Spleen (tissue), 7 donors: Measurements from ENCODE around the gene TAF8.

Experiments used
- POLR2A ChIP-seq, 3 donors: fragments of 450-650 bp; IDR thresholded peaks; one replicate each; pipeline ENCODE4 v1.5.1; 2017; ENCODE audit warnings: antibody characterized with exemption in 3 of 3, mild to moderate bottlenecking in 1 of 3
- POLR2AphosphoS5 ChIP-seq, 3 donors: sonication (generic); formaldehyde crosslinking; IDR thresholded peaks; one replicate each; pipeline ENCODE4 v1.5.1; 2017; ENCODE audit warnings: antibody characterized with exemption in 3 of 3
- TF ChIP-seq, protein P1 (sequence below), 11 experiments: fragments of 200-600 bp in 7 of 11; fragments of 450-650 bp in 4 of 11; sonication (generic) in 4 of 11; IDR thresholded peaks in 8 of 11; conservative IDR thresholded peaks in 3 of 11; 1 replicate in 7 of 11; 2 replicates in 4 of 11; pipeline versions ENCODE4 v1.4.0 to v1.8.0; 2016 to 2021; ENCODE audit warnings: antibody characterized with exemption in 11 of 11, inconsistent platforms in 4 of 11, mild to moderate bottlenecking in 1 of 11
- donor health status: DM: no; HTN: no; CAD: no; lungs with moderate emphysema.
- donor health status: DM: no; HTN: no; CAD: no.
- donor health status: DM: no; HTN: no; CAD: no.

DNA sequence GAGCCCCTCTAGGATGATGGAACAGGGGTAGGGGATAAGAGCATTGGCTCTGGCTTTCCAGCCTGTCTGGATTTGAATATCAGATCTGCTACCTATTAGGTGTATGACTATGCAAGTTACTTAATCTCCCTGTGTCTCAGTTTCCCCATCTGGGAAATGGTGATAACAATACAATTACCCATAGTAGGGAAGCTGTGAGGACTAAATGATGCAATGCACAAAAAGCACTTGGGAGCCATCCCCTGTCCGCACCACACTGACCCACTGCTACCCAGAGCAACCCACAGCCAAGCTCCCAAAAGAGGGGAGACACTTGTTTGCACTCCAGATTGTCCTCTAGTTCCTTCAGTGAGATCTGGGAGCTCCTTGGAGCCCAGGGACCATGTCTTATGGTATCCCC lies 62.0 kb downstream of the TAF8 start:
- TF ChIP-seq, protein P1, sequence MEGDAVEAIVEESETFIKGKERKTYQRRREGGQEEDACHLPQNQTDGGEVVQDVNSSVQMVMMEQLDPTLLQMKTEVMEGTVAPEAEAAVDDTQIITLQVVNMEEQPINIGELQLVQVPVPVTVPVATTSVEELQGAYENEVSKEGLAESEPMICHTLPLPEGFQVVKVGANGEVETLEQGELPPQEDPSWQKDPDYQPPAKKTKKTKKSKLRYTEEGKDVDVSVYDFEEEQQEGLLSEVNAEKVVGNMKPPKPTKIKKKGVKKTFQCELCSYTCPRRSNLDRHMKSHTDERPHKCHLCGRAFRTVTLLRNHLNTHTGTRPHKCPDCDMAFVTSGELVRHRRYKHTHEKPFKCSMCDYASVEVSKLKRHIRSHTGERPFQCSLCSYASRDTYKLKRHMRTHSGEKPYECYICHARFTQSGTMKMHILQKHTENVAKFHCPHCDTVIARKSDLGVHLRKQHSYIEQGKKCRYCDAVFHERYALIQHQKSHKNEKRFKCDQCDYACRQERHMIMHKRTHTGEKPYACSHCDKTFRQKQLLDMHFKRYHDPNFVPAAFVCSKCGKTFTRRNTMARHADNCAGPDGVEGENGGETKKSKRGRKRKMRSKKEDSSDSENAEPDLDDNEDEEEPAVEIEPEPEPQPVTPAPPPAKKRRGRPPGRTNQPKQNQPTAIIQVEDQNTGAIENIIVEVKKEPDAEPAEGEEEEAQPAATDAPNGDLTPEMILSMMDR (IDR thresholded peaks at IDR 0.05 in 8 of 11, conservative IDR thresholded peaks at IDR 0.05 in 3 of 11), result no peak
- TF ChIP-seq POLR2AphosphoS5 (IDR thresholded peaks at IDR 0.05), result no peak
- TF ChIP-seq POLR2A (IDR thresholded peaks at IDR 0.05), result no peak
